HG03521 (cell line): ENCODE data around the gene TCEANC2.

Source experiments
- ATAC-seq: cut with Tn5 transposase; IDR thresholded peaks from one replicate; pipeline ENCODE4 v1.9.1; 2021; ENCODE audit warnings: mild to moderate bottlenecking, moderate library complexity; ENCODE audit not compliant: unreplicated experiment

Gene TCEANC2

DNA sequence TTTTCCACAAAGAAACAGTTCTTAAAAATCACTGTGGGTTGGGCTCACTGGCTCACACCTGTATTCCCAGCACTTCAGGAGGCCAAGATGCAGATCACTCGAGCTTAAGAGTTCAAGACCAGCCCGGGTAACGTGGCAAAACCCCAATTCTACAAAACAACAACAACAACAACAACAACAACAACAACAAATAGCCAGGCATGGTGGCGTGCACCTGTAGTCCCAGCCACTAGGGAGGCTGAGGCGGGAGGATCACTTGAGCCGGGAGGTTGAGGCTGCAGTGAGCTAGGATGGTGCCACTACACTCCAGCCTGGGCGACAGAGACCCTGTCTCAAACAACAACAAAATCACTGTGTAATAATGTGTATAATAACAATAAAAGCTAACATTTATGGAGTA is 58.6 kb downstream of the TCEANC2 start:
- ATAC-seq: no peak

DNA sequence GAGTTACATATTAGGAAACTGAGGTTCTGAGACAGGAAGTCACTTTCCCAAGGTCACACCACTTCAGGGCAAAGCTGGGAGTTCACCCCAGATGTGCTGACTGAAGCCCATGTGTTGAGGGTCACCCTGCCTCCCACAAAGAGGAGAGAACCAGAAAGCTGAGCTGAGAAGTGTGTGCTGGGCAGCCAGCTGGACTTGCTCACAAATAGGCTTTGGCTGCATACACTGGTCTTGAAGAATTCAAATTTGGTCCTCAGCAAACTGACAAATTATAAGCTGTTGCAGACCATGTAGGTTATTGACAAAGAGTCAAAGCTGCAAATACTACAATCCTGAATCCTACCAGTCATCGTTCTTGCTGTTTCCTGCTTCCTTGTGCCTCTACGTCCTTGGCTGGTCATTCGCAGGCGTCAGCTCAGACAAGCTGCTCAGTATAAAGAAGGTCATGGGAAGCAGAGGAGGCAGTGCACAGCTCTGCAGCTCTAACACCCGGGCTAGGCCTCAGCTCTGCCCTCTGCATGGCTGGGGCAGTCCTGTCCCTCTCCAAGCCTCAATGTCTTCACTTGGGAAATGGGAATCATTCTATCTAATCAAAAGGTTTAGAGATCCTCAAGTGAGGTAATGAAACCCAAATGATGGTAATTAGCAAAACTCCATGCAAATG is 59.4 kb downstream of the TCEANC2 start:
- no peak for ATAC-seq

GRCh38 chr1:54114001-54114400 is 60.6 kb downstream of the TCEANC2 start:
- ATAC-seq: no peak

- no peak for ATAC-seq
Observed at GRCh38 chr1:54114955-54115354, 61.5 kb downstream of the TCEANC2 start.

GRCh38 chr1:54115520-54115919 is 62.1 kb downstream of the TCEANC2 start:
- ATAC-seq: no peak

DNA sequence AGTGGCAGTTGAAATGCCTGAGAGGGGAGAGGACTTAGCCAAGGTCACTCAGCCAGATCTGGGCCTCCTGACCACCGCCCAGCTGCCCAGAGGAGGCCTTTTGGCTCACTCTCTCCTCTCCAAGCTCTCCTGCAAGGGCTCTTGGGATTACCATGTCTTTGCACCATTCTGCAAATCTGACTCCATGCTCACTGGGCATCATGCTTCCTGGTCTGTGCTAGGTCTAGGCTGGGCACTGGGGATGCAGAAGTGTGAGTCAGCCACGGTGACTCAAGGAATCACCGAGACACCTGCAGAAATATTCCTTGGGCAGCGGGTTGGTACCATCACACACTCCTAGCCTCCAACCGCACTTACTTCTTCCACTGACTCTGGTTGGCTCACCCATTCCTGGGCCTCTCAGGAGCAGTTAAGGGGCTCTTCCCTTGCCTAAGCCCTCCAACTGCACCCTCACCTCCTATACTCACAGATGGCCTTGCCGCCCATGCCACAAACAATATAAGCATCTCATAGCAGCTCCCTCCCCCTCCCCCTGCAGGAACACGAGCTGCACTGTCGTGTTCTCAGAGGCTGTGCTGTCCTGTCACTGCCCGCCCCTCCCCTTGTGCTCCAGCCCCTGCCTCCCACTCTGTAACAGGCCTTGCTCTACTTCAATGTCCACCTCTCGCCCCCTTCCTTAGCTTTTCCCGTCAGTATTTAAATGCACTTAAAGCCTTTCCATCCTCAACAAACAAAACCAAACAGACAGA is 64.6 kb downstream of the TCEANC2 start:
- ATAC-seq: no peak

GRCh38 chr1:54118704-54119103 is 65.3 kb downstream of the TCEANC2 start:
- no peak for ATAC-seq

- ATAC-seq: no peak
Observed at GRCh38 chr1:54120018-54120697, 66.8 kb downstream of the TCEANC2 start.

DNA sequence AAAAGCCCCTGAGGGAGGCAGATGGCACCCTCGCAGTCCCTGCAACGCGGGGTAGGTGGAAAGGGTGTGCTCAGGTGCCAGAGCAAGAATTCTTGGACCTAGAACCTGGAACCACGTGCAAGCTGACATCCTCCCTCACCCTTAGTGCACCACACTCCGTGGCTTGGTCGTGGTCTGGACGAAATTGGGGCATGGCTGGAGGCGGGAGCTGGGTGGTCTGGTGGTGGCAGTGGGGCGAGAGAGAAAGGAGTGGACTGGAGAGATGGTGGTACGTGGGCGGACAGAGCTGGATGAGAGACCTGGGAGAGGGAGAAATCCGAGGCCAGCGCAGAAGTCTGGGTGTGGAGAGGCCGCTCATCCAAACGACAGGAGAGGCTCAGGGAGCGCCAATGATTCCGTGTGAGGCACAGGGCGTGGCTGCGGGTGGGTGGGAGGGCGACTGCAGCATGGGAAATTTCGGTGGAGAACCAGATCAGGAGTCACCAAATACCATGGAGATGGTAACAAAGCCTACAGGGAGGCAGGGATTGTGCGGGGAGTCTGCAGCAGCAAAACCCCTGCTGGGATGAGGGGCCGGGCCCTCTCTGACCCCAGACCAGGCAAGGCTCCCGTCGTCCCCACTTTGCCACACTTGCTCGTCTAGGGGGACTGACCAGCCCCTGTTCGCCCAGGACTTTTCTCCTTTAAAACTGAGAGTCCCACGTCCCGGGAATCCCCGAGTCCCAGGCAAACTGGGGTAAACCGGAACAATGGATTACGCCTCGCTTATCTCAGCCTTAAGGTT is 67.5 kb downstream of the TCEANC2 start:
- no peak for ATAC-seq

- no peak for ATAC-seq
Observed at GRCh38 chr1:54121482-54122134, 68.2 kb downstream of the TCEANC2 start.

DNA sequence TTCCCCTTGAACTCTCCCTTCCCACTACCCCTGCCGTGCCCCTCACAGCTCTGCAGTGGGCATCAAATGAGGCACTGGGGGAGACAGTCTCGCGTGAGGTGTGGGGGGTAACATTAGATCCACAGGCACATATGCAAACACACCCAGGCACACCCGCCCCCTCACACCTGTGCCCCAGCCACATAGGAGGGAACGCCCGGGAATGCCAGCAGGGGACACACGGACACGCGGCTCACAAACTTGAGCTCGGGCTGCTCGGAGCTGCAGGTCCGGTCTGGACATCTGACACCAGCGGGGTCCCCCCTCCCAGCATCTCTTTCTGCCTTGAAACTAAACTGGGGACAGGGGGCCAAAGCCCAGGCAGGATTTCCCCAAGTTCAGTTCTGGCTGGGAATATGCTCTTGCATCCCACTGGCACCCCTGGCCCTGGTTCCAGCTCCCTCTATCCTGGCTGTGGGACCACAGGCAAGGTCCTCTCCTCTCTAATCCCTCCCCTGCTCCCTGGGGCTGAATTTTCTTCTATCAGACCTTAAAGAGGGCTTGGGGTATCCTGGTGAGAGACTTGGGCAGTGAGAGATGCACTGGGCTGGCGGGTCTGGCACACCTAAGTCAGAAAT is 68.8 kb downstream of the TCEANC2 start:
- ATAC-seq: no peak

DNA sequence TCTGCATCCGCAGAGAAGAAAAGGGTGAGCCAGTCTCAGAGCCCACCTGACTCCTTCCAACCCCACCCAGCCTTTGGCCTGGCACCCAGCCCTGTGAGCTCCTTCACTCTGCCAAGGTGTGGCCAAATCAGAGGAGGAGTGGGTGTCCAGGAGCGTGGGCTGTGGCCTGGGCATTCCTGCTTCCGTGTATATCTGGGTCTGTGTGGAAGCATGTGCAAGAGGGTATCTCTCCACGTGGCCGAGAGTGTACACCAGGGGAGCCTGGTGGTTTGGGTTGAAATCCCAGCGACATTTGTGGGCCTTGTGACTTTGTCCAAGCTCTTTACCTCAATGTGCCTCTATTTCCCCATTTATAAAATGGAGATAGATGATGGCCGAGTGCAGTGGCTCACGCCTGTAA is 69.6 kb downstream of the TCEANC2 start:
- no peak for ATAC-seq

DNA sequence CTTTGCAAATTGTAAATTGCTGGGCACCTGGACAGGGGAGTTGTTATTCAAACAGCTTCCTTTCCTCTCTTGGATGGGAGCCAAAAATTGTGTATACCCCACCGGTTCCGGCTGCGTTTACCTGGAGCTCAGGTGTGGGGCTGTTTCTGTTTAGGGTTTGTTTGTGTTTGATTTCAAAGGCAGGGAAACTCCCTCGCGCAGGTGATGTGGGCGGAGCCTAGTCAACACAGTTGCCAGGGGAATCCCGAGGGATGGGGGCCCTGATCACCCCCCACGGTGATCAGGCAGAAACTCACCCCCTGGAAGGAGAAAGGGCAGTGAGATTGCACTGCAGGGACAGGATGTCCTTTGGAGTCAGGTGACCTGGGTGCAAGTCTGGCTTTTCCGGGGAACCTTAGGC is 71.1 kb downstream of the TCEANC2 start:
- ATAC-seq: no peak

- no peak for ATAC-seq
Observed at GRCh38 chr1:54124906-54125305, 71.5 kb downstream of the TCEANC2 start.

- no peak for ATAC-seq
Observed at GRCh38 chr1:54125386-54126070, 72.1 kb downstream of the TCEANC2 start.

DNA sequence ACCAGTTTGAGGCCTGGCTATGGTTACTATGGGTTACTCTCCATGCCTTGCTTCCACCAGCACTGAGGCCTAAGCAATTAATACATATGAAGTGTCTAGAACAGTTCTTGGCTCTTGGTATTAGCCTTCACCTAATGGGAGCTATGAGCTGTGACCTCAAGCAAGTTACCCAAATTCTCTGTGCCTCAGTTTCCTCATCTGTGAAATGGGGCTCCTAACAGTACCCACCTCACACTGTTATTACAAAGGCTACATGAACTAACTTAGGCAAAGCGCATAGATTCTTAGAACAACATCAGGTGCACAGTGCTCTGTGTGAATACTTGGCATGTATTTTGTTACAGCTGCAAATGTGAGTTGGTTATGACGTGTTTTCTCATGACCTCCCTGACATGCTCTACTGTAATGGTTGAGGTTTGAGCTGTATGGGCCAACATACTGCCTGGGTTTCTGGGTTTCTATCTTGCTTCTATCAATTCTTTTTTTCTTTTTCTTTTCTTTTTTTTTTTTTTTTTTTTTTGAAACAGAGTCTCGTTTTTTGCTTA is 72.9 kb downstream of the TCEANC2 start:
- no peak for ATAC-seq

DNA sequence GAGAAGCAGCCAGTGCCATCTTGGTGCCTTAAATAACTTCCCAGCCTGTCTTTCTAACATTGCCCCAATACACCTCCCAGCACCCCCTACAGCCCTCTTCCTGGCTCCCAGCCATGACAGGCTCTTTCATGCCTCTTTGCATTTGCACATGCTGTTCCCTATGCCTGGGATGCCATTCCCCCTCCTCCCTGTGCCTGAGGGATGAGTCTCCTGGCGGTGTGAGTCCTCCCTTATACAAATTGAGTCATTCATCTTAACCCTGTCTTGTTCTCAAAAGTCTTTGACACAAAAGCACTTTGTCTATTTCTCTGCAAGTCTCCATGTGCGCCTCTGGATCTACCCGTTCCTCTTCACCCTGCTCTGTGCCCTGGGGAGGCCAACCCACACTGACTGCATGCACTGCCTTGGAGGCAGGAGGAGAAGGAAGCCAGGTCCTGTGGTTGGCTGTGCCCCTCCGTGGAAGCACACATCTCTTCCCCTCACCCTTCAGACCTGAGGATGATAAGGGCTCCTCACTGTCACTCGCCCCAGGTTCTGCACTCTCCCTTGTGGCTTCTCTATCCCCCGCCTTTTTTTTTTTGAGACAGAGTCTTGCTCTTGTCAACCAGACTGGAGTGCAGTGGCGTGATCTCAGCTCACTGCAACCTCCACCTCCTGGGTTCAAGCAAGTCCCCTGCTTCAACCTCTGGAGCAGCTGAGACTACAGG is 74.3 kb downstream of the TCEANC2 start:
- ATAC-seq: no peak

DNA sequence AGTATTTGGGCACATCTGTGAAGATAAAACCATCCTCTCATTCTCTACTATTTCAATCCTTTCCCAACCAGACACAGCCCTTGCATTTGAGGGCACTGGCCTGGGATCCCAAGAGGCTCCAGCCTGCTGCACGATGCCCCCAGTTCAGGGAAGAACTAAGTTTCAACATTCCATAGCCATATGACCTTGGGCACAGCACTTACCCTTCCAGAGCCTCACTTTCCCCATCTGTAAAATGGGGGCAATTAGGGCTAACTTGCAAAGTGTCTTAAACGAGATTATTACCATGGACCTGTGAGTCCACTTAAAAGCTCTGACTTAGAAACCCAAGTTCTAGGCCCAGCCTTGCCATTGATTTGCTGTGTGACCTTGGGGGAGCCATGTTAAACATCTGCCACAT is 76.5 kb downstream of the TCEANC2 start:
- no peak for ATAC-seq

DNA sequence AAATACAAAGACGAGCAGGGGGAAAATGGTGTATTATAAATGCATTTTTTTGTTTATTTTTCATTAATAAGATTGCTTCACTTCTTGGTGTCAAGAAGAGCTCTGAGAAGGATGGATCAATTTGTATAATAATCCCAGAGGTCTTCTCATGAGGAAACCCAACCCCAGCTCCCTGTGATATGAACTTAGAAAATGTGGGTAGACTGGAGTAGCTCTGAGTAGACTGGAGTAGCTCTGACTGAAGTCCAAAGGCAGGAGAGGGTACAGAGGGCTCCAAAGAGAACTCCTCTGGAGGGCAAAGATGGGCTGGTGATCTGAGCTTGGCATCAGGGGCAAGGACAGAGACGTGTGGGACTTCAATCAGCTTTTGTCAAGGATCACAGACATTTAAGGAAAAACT is 78.0 kb downstream of the TCEANC2 start:
- no peak for ATAC-seq
